H1 (cell line): Measurements from ENCODE around the gene TUBB4B. TPM values are rescaled to one million over a fixed set of nuclear protein-coding genes. Genes with fewer than 3 reads are reported as not detected.

ENCODE experiments used
- CBX5 ChIP-seq: fragments of 300-800, 300-1000 bp; sonication (generic); IDR thresholded peaks from 2 replicates; pipeline ENCODE4 v1.7.1; 2016; ENCODE audit warnings: antibody characterized with exemption, low read length, low read depth
- CHD7 ChIP-seq: fragments of 300-600 bp; sonication (generic); IDR thresholded peaks from 2 replicates; pipeline ENCODE4 v1.7.1; 2012; ENCODE audit warnings: low read length, moderate library complexity, mild to moderate bottlenecking, inconsistent platforms; ENCODE audit not compliant: insufficient replicate concordance
- KDM4A ChIP-seq: IDR thresholded peaks from one replicate; pipeline ENCODE4 v1.7.1; 2012; ENCODE audit warnings: low read depth, mild to moderate bottlenecking, moderate library complexity, low read length, inconsistent platforms; ENCODE audit not compliant: severe bottlenecking
- KDM5A ChIP-seq: fragments of 200-600 bp; IDR thresholded peaks from 2 replicates; pipeline ENCODE4 v1.7.1; 2012; ENCODE audit warnings: mild to moderate bottlenecking, low read length, inconsistent platforms, mixed read lengths
- TBP ChIP-seq: IDR thresholded peaks from 2 replicates; pipeline ENCODE4 v1.6.1; 2011; ENCODE audit warnings: low read depth, low read length, improper control_type of control experiment
- ZNF274 ChIP-seq: IDR thresholded peaks from 2 replicates; pipeline ENCODE4 v1.7.0; 2012; ENCODE audit warnings: low read length, borderline replicate concordance; ENCODE audit errors: extremely low read depth
- polyA plus RNA-seq, 7 experiments: library from polyadenylated mRNA; depleted of rRNA in 3 of 7; stranded (reverse) in 5 of 7; unstranded in 2 of 7; fragments of >200 nt in 5 of 7; fragments of 200-250 nt in 2 of 7; gene quantifications; 1 replicate in 5 of 7; 2 replicates in 1 of 7; 4 replicates in 1 of 7; pipeline versions ENCODE4 v1.2.1 to v1.2.3, GENCODE V29; 2011 to 2013; ENCODE audit warnings: missing spikeins in 2 of 7, mixed read lengths in 2 of 7
- total RNA-seq: library from RNA; stranded (reverse); fragmentation: NEBNext Ultra II Directional; extraction: Animal tissue kit (Norgen Biotek cat#: 25700); gene quantifications from 2 replicates; pipeline ENCODE4 v1.2.1, GENCODE V29; 2021

The TUBB4B gene
- total and polyA plus RNA-seq, 2 of the 8 experiments (the other 6 are each of a cell fraction or from before 2014, with no cell fraction given) = 280 to 307 TPM

GRCh38 chr9:137221095-137221505, 20.0 kb upstream of the TUBB4B start (continued):
- TF ChIP-seq CHD7 = no peak
- no peak for TF ChIP-seq TBP
- no peak for TF ChIP-seq ZNF274
- TF ChIP-seq KDM4A = no peak
- no peak for TF ChIP-seq KDM5A
- TF ChIP-seq CBX5 = no peak
